ENCODE data around the gene PITX1.
"Not testable (repeated sequence)": the region's sequence is repeated elsewhere in the genome, so short reads cannot be mapped to it uniquely, and the experiment has no call there.

The PITX1 gene

GRCh38 chr5:135033901-135034235 lies at the start of gene PITX1:
Gene PITX1 (minus strand): TSS chr5:135034228. CDS start chr5:135033881, 347 bp downstream.
- DNase-seq, result no peak

GRCh38 chr5:135083334-135083733 lies 49.3 kb upstream of the PITX1 start:
- not testable (repeated sequence) for DNase-seq

- DNase-seq, result no peak
Observed at GRCh38 chr5:135081240-135081639, 47.2 kb upstream of the PITX1 start.

GRCh38 chr5:135079760-135080159 lies 45.7 kb upstream of the PITX1 start:
- no peak for DNase-seq

GRCh38 chr5:135079099-135079681 lies 45.2 kb upstream of the PITX1 start:
- DNase-seq, result no peak

- DNase-seq, result no peak
Observed at GRCh38 chr5:135076801-135077200, 42.8 kb upstream of the PITX1 start.

GRCh38 chr5:135076051-135076491 lies 42.0 kb upstream of the PITX1 start:
- DNase-seq, result no peak

- no peak for DNase-seq
Observed at GRCh38 chr5:135075621-135076020, 41.6 kb upstream of the PITX1 start.

GRCh38 chr5:135073761-135074345 lies 39.8 kb upstream of the PITX1 start:
- no peak for DNase-seq

GRCh38 chr5:135072387-135073281 lies 38.6 kb upstream of the PITX1 start:
- DNase-seq, result no peak

- no peak for DNase-seq
Observed at GRCh38 chr5:135071311-135071710, 37.3 kb upstream of the PITX1 start.

- no peak for DNase-seq
Observed at GRCh38 chr5:135069895-135070657, 36.0 kb upstream of the PITX1 start.

GRCh38 chr5:135069016-135069770 lies 35.2 kb upstream of the PITX1 start:
- DNase-seq, result no peak

GRCh38 chr5:135067587-135067986 lies 33.6 kb upstream of the PITX1 start:
- no peak for DNase-seq

GRCh38 chr5:135066781-135067180 lies 32.8 kb upstream of the PITX1 start:
- DNase-seq, result no peak

GRCh38 chr5:135065306-135066265 lies 31.6 kb upstream of the PITX1 start:
- no peak for DNase-seq

GRCh38 chr5:135064235-135064570 lies 30.2 kb upstream of the PITX1 start:
- no peak for DNase-seq

- no peak for DNase-seq
Observed at GRCh38 chr5:135063511-135064234, 29.6 kb upstream of the PITX1 start.

GRCh38 chr5:135063056-135063445 lies 29.0 kb upstream of the PITX1 start:
- DNase-seq, result no peak

GRCh38 chr5:135062216-135063055 lies 28.4 kb upstream of the PITX1 start:
- DNase-seq, result no peak

All from CD4-positive, alpha-beta T cell treated with Interleukin-10 for 1 hour (primary cell).